AG09309 (cell line): ENCODE results near the gene TBRG4.

Experiments used
- DNase-seq: peaks from one replicate; pipeline ENCODE4 v3.0.0-alpha.2; 2010; ENCODE audit warnings: low read depth
- H3K4me3 ChIP-seq: 2 replicates; pipeline ENCODE4 v1.5.1; 2011; ENCODE audit warnings: mild to moderate bottlenecking, low read depth, low read length, moderate library complexity; ENCODE audit not compliant: control insufficient read depth
- TF ChIP-seq, protein P1 (sequence below): IDR thresholded peaks from 2 replicates; pipeline ENCODE4 v1.5.1; 2011; ENCODE audit warnings: mild to moderate bottlenecking, low read depth, low read length, inconsistent platforms; ENCODE audit not compliant: insufficient read depth, control insufficient read depth; ENCODE audit errors: missing control alignments

Gene TBRG4

DNA sequence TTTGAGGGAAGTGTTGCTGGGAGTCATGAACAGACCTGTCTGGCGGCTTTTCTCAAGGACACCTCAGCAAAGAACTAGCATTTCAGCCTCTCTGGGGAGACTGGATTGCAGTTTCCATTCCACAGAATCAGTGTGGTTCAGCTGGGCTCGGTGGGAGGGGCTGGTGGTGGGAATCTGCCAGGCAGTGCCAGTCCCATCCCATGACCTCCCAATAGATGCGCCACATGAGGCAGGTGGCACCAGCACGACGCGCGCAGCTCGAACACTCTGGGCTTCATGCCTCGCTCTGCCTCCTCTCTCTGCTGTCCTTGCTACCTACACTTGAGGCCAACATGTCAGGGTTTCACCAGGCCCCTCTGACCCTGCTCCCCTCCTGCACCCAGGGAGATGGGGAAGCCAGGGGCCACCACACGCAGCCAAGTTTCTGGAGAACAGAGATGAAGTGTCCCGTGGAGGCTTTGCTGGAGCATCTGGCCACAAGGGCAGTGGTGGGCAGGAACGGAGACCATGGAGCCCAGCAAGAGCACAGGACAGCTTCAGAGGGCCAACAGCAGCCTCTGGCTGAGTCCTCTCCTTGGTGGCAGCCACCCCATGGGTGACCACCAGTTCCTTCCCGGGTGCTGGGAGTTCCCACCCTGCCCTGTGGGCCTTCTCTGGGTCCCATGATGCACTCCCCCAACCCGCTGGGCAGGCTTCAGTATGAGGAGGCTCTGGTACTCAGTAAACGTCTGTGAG lies 25.0 kb downstream of the TBRG4 start:
- no peak for DNase-seq
- TF ChIP-seq, protein P1, sequence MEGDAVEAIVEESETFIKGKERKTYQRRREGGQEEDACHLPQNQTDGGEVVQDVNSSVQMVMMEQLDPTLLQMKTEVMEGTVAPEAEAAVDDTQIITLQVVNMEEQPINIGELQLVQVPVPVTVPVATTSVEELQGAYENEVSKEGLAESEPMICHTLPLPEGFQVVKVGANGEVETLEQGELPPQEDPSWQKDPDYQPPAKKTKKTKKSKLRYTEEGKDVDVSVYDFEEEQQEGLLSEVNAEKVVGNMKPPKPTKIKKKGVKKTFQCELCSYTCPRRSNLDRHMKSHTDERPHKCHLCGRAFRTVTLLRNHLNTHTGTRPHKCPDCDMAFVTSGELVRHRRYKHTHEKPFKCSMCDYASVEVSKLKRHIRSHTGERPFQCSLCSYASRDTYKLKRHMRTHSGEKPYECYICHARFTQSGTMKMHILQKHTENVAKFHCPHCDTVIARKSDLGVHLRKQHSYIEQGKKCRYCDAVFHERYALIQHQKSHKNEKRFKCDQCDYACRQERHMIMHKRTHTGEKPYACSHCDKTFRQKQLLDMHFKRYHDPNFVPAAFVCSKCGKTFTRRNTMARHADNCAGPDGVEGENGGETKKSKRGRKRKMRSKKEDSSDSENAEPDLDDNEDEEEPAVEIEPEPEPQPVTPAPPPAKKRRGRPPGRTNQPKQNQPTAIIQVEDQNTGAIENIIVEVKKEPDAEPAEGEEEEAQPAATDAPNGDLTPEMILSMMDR = no peak
- no peak overlapping the region for H3K4me3 ChIP-seq

DNA sequence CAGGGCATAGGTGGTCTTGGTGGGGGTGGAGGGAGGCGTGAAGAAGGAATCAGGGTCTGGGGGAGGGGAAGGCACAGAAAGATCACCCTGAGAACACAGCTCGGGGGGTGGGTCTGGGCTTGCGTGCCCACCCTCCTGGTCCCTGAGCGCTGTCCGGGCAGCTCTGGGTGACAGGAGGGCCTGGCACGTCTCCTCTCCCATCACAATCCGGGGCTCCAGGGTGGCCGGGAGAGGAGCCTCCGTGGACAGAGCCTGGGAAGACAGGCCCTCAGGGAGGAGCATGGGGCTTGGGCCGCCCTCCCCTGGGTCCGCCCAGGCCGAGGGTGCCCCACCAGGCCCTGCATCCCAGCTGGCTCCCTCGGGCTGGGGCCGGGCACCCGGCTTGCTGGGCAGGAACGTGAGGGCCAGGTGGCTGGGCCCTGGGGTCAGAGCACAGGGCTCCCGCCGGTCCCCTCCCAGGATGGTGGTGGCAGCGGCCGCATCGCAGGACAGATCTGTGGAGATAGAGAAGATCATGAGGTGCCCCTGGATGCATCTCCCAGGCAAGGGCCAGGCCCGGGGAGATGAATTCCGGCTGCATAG lies 25.8 kb downstream of the TBRG4 start:
- TF ChIP-seq, protein P1 = no peak
- no peak overlapping the region for H3K4me3 ChIP-seq
- no peak for DNase-seq

GRCh38 chr7:45084901-45085618 lies 26.4 kb downstream of the TBRG4 start:
- TF ChIP-seq, protein P1 = no peak
- no peak overlapping the region for H3K4me3 ChIP-seq
- DNase-seq = no peak

GRCh38 chr7:45084336-45084735 lies 27.2 kb downstream of the TBRG4 start:
- TF ChIP-seq, protein P1 = no peak
- no peak overlapping the region for H3K4me3 ChIP-seq
- no peak for DNase-seq

DNA sequence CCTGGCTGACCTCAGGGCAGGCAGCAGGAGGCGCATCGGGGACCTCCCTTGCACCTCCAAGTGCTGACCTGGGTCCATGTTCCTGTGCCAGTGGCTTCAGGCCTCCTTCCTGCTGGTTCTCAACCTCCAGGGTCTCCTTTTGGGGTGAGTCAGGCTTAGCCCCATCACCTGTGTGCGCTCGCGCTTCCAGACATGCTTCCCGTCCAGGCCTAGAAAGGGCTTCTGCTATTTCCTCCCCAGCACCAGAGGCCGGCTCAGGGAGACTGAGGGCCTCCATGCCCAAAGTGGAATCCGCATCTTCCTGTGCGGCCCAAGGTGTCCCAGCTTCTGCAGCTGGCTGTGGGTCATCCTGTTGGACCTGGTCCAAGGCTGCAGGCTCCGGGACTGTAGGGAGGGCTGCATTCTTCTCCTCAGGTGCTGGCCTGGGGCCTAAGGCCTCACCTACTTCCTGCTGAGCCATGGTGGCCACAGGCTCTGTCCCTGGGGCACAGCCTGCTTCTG lies 28.6 kb downstream of the TBRG4 start:
- TF ChIP-seq, protein P1 = no peak
- DNase-seq = no peak
- no peak overlapping the region for H3K4me3 ChIP-seq

GRCh38 chr7:45082031-45082830 lies 29.3 kb downstream of the TBRG4 start:
- DNase-seq = no peak
- no peak overlapping the region for H3K4me3 ChIP-seq
- TF ChIP-seq, protein P1 = no peak
